Inflammatory macrophage treated with lipopolysaccharide for 1 hour (primary cell): Measurements from ENCODE around the gene OR8B8.
"Not testable (repeated sequence)": the region's sequence is repeated elsewhere in the genome, so short reads cannot be mapped to it uniquely, and the experiment has no call there.

ENCODE experiments used
- DNase-seq, 2 donors: peaks; one replicate each; pipeline ENCODE4 v3.0.0-alpha.2; 2020 to 2022

OR8B8 gene

GRCh38 chr11:124441081-124441480, 4.4 kb downstream of the OR8B8 start:
- no peak for DNase-seq

GRCh38 chr11:124440608-124441007, 4.9 kb downstream of the OR8B8 start:
- DNase-seq, result no peak

- no peak for DNase-seq
Measured at GRCh38 chr11:124434699-124435098, 10.8 kb downstream of the OR8B8 start.

GRCh38 chr11:124429599-124429998, 15.9 kb downstream of the OR8B8 start:
- no peak for DNase-seq

GRCh38 chr11:124424384-124424921, 21.0 kb downstream of the OR8B8 start, which contains the start of gene OR8B4:
OR8B4 (minus strand) TSS chr11:124424871; CDS start chr11:124424871, 0 bp downstream.
- DNase-seq, result no peak

GRCh38 chr11:124421043-124421442, 24.5 kb downstream of the OR8B8 start:
- no peak for DNase-seq

- DNase-seq, result peak; percentile 14 to 33
Measured at GRCh38 chr11:124415356-124415923, 30.1 kb downstream of the OR8B8 start.

DNA sequence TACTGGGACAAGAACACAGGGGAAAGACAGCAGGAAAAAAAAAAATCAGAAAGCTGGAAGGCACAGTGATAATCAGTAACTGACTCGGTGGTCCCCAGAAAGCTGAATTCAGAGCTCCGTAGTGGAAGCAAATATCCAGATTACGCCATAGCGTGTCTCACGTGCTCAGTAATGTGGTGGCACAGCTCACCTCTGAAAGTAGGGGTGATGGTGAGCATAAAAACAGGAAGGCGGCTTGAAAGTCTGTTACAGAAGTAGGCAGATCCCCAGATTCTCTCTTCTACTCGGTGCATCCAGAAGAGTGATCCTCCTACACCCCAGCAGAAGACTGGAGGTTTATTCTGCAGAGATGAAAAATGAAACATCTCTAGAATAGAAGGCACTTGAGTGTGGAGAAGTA, 35.6 kb downstream of the OR8B8 start:
- DNase-seq, result no peak

DNA sequence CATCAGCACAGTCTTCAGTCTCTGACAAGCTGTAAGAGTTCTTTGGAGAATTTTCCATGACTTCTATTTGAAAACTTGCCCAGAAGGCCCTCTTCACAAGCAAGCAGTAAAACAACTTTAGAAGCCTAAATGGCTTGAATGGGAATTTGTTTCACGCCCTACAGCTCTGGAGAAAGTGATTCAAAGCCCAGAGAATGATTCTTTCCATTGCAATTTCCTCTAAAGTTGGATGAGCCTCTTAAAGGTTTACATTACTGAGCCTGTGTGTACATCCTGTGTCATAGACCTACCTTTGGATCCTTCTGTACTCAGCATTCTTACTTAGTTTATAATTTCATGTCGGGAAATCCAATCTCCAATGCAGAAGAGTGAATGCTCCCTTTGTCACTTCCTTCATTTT, 39.9 kb downstream of the OR8B8 start:
- DNase-seq, result no peak

GRCh38 chr11:124403186-124403585, 42.3 kb downstream of the OR8B8 start:
- DNase-seq, result not testable (repeated sequence)

DNA sequence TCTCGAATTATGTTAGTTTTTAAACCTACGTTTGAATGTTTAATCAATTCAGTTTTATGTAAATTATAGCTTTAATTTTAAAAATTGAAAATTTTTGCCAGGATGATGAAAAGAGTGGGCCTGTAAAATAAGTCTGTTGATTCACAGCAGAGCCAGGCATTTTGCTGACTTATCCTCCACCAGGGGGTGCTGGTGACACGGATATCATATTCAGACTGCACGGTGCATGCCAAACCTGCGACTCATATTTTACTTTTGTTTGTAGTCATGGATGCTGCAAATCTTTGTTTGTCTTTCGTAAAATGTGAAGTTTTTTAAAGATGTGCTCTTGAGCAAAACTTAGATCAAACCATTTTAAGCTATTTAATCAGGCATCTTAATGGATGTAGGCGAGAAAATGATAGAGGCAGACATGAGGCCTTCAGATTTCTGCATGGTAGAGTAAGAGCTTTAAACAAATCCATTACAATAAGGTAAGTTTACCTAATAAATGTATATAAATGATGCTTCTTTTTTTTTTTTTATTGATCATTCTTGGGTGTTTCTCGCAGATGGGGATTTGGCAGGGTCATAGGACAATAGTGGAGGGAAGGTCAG, 43.1 kb downstream of the OR8B8 start:
- peak; percentile 33 to 83 for DNase-seq

- DNase-seq, result no peak
Measured at GRCh38 chr11:124398924-124399323, 46.6 kb downstream of the OR8B8 start, which contains the start of gene OR8B3. OR8B3 (minus strand) TSS chr11:124399024; CDS start chr11:124397351, 1,673 bp downstream.

GRCh38 chr11:124396847-124397246, 48.6 kb downstream of the OR8B8 start:
- not testable (repeated sequence) for DNase-seq

GRCh38 chr11:124394408-124394807, 51.1 kb downstream of the OR8B8 start:
- no peak for DNase-seq
